ENCODE results near the gene ATP6V1G3. TPM values are rescaled to one million over a fixed set of nuclear protein-coding genes. Genes with fewer than 3 reads are reported as not detected.

ATP6V1G3 gene
- polyA plus RNA-seq, 1 experiment, result not detected

- CTCF ChIA-PET, result interaction anchor here (0.8 kb wide), 1 partner anchor 40 kb away, joined by 3 read pairs; no protein-coding TSS in a partner anchor
- POLR2A ChIA-PET, result no interaction called here
- DNase-seq (ENCODE audit: low read depth), result no peak
Measured at GRCh38 chr1:198575798-198576641, 35.5 kb upstream of the ATP6V1G3 start.

GRCh38 chr1:198575292-198575691 is 34.8 kb upstream of the ATP6V1G3 start:
- DNase-seq (ENCODE audit: low read depth), result no peak
- no peaks in the 10 kb centered on the region for H3K36me3 ChIP-seq (ENCODE audit: control insufficient read depth, insufficient read depth, low read length)
- ChIA-PET POLR2A (no interaction called here), CTCF (no interaction called here)
- H3K27me3 ChIP-seq (ENCODE audit: control insufficient read depth, insufficient read depth, low read length), result no peaks in the 10 kb centered on the region
- no peak overlapping the region for H3K4me3 ChIP-seq (ENCODE audit: low read depth, low read length)
- TF ChIP-seq CTCF (IDR thresholded peaks at IDR 0.05; ENCODE audit: insufficient read depth, low read depth, low read length), result no peak

More at GRCh38 chr1:198575798-198576641, 35.5 kb upstream of the ATP6V1G3 start:
- H3K4me3 ChIP-seq (ENCODE audit: low read depth, low read length), result no peak overlapping the region
- H3K36me3 ChIP-seq (ENCODE audit: control insufficient read depth, insufficient read depth, low read length), result no peaks in the 10 kb centered on the region
- H3K27me3 ChIP-seq (ENCODE audit: control insufficient read depth, insufficient read depth, low read length), result no peaks in the 10 kb centered on the region
- no peak for TF ChIP-seq CTCF (IDR thresholded peaks at IDR 0.05; ENCODE audit: insufficient read depth, low read depth, low read length)

- no peak for TF ChIP-seq CTCF (IDR thresholded peaks at IDR 0.05; ENCODE audit: insufficient read depth, low read depth, low read length)
- no peaks in the 10 kb centered on the region for H3K27me3 ChIP-seq (ENCODE audit: control insufficient read depth, insufficient read depth, low read length)
- ChIA-PET CTCF (no interaction called here), POLR2A (no interaction called here)
- no peaks in the 10 kb centered on the region for H3K36me3 ChIP-seq (ENCODE audit: control insufficient read depth, insufficient read depth, low read length)
- no peak for DNase-seq (ENCODE audit: low read depth)
- no peak overlapping the region for H3K4me3 ChIP-seq (ENCODE audit: low read depth, low read length)
Measured at GRCh38 chr1:198574325-198574724, 33.8 kb upstream of the ATP6V1G3 start.

GRCh38 chr1:198564716-198565115 is 24.2 kb upstream of the ATP6V1G3 start:
- POLR2A ChIA-PET, result no interaction called here
- H3K27me3 ChIP-seq (ENCODE audit: control insufficient read depth, insufficient read depth, low read length), result no peaks in the 10 kb centered on the region
- CTCF ChIA-PET, result no interaction called here
- no peak for TF ChIP-seq CTCF (IDR thresholded peaks at IDR 0.05; ENCODE audit: insufficient read depth, low read depth, low read length)
- no peak overlapping the region for H3K4me3 ChIP-seq (ENCODE audit: low read depth, low read length)
- no peaks in the 10 kb centered on the region for H3K36me3 ChIP-seq (ENCODE audit: control insufficient read depth, insufficient read depth, low read length)
- DNase-seq (ENCODE audit: low read depth), result no peak

GRCh38 chr1:198564157-198564556 is 23.7 kb upstream of the ATP6V1G3 start:
- H3K27me3 ChIP-seq (ENCODE audit: control insufficient read depth, insufficient read depth, low read length), result no peaks in the 10 kb centered on the region
- ChIA-PET CTCF (no interaction called here), POLR2A (no interaction called here)
- no peaks in the 10 kb centered on the region for H3K36me3 ChIP-seq (ENCODE audit: control insufficient read depth, insufficient read depth, low read length)
- no peak for TF ChIP-seq CTCF (IDR thresholded peaks at IDR 0.05; ENCODE audit: insufficient read depth, low read depth, low read length)
- no peak overlapping the region for H3K4me3 ChIP-seq (ENCODE audit: low read depth, low read length)
- DNase-seq (ENCODE audit: low read depth), result no peak
